GM18498 (cell line): ENCODE results near the gene COL4A6.

ENCODE experiments used
- ATAC-seq: cut with Tn5 transposase; IDR thresholded peaks from one replicate; pipeline ENCODE4 v1.9.1; 2021; ENCODE audit warnings: mild to moderate bottlenecking, moderate library complexity; ENCODE audit not compliant: unreplicated experiment

Gene COL4A6

DNA sequence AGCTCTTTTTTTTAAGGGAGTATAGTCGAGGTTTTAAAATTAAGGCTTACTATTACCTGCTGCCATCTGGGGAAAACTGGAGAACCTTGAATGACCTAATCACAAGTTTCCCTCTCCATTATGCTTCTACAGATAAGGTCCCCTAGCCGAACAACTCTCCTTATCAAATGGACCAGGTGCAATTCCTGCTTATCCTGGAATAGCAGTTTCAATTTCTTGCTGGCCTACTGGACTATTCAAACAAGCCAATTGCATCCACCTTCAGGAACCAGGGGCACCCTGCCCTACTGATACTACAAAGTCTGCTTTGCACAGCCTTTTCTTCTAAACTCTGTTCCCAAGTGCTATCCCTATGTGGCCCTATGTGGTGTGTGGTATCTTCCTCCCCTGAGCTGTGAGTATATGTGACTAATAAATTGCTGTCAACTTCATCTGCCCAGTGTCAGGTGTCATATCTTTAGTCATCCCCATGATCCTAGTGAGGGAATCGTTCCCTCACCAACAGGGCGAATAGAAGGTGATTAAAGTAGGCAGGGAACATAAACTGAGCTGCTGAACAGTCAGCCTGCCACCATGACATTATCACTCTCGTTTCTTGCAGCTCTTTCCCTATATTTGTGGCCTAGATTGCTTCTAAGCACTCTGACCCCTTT lies 218.1 kb downstream of the COL4A6 start:
- no peak for ATAC-seq

DNA sequence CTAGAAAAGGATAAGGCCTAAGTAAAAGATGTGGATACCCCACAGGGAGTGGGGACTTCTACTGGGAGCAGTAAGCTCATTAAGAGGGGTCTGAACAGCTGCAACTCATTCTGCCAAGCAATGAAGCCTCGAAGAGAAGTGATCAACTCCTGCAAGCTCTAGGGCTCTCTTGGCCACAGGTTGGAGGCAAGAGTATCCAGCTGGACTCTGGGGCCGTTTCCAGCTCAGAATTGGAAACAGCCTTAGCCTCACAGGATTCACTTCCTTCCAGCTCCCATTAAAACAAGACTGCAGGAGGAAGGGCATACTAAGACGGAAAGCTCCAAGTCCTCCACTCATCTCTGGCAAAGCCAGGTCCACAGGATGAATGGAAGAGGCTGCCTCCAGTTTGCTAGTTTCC lies 220.3 kb downstream of the COL4A6 start:
- ATAC-seq = no peak

DNA sequence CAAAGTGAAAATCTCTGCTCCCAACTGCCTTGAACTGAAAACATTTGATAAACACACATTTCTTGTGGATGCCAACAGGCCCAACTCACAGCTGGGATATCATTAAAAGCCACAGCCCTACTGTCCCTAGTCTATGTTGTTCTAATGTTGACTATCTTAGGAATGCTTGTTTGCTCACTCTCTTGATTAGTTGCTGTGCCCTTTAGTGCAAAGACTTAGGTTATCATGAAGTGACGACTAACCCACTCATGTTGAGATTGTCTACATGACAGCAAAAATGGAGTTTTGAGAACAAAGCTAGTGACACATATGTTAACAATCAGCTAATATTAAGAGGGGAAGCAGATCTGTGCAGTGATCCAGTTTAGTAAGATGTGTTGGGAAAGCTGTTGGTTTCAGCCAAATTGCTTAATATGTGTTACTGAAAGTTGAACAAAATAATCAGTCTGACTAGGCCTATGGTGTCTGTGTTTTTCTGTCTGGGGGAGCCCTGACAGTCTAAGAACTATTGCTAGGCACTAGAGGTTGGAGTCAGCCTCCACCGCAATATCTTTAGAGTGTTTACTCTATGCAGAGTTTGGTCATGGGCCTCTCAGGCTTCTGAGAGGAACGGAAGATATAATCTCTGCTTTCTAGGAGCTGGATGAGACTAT lies 221.2 kb downstream of the COL4A6 start:
- ATAC-seq = no peak

DNA sequence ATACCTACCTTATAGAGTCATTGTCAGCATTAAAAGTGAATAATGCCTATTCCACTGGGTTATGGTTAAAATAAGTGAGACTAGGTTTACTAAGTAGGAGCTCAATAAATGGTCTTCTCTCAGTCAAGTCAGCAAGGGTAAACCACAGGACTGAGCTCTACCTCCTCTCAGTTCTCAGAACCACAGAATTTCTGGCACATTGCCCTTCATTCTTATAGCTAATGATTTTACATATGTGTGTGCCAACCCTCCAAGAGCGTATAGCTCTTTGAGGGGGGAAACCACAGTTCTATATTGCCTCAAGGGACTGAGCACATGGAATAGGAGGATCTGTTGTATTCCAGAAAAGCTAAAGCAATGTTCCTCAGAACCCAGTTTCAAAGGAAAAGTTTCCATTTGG lies 221.8 kb downstream of the COL4A6 start:
- no peak for ATAC-seq

DNA sequence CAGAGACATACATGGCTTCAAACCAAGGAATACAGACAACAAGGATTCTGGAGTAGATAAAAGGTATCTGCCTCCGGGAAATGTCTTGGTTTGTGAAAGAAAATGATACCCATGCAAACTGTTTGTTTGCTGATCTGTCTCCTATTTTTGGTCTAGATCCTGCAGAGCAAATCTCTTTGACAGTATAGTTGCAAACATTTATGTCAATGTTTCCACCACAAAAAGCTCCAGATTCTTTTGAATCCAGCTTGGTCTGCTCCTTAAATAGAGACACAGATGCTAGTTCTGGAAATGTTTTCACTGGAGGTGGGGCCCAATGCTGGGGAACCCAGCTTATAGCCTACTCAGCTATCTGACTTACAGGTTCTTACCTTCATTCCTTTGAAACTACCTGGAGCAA lies 226.9 kb downstream of the COL4A6 start:
- ATAC-seq = no peak

DNA sequence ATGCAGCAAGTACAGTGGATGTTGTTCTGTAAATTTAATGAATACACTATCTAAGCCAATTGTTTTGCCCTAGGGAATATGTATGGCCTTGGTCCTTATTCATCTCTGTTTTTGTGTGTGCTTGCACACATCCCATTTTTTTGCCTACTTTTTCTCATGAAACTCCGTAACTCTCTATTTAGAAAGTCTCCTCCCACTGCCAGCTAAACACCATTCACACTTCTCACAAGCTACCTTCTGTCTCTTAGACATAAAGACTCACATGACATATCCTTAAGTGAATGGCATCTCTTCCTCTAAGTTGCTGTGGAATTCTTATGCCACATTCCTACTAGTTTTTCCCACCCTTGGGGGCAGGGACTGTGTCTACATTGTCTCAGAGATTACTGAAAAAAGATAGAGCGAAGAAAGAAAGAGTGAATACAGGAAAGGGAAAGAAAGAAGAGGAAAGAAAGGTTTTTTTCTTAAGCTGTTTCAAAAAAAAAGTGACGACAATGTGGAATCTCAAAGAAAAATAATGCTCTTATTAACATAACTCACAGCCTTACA lies 229.1 kb downstream of the COL4A6 start:
- no peak for ATAC-seq

DNA sequence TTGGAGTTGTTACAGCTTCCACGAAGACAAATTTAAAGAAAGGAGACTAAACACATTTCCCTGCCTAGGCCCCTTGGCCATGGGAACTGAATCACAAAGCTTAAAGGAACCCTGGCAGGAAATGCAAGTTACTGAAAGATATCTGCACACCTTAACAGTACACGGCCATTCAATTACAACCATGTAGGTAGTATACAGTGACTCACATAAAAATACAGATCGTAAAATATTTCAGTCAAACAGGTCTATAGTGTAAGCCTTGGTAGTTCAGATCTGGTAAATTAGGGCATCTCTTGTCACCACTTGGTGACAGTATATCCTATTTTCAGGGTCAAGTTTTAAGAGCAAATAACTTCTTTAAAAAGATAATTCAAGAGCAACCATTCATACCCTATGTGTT lies 234.7 kb downstream of the COL4A6 start:
- no peak for ATAC-seq

DNA sequence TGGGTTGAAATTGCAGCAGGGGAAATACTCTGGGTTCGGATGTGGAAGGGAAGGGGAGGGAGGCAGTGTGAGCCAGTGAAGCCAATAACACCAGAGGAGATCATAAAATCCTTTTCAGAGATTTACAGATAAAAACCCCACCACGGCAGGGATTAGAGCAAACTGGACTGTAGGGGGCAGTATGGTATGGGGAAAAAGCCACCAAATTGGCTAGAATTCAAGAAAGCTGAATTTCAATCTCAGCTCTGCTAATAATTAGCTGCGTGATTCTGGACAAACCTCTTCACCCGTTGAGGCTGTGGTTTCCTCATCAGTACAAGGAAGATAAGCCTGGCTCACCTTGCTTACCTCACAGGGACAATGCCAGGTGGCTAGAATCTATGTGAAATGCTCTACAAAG lies 238.5 kb downstream of the COL4A6 start:
- ATAC-seq = no peak

DNA sequence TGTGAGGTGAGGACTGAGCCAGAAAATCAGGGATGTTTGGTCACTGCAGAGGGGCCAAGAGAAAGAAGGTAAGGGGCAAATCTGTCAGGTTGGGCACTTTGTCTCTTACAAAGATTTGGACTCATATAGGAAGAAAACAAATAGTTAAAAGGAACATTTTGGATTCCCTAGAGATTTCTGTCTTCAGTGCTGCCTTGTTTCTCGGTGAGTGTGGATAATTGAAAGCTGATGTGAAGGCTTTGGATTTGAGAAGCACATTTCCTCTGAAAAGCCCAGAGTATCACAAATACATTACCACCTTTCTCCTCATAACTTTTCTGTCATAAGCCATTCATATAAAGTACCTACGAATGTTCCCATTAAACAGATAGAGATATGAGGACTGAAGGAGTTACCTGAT lies 239.2 kb downstream of the COL4A6 start:
- ATAC-seq = no peak

DNA sequence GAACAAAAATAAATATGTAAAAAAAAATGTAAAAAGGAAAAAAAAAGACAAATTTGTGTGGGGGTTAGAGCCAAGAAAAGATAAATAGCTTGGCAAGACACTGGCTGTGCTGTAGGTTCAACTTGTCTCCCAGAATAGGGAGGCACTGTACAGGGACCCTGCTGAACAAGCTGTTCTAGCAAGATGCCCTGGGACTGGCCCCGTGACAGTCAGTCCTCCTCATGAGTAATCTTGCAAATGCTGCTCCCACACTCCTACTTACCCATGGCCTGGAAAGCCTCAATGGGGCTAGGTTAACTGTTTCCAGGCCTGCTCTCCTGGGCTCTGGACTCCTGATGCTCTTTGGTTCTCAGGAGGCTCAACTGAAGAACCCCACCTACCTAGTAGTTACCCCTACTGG lies 239.8 kb downstream of the COL4A6 start:
- no peak for ATAC-seq

DNA sequence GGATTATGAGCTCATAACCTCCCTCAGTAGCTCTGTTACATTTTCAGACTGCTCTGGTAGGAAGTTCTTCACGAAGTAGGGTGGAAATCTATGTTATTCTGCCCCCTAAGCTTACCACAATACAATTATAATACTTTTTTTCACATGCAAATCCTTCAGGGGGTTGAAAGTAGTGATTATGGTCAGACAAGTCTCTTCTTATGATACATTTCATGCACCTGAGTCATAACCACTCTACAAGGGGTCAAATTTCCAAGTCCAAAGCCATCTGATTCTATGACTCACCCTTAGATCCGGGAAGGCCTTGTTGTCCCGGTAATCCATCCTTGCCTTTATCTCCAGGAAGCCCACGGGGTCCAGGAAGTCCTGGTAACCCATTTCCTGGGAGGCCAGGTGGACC lies 251.4 kb downstream of the COL4A6 start:
- ATAC-seq = no peak

DNA sequence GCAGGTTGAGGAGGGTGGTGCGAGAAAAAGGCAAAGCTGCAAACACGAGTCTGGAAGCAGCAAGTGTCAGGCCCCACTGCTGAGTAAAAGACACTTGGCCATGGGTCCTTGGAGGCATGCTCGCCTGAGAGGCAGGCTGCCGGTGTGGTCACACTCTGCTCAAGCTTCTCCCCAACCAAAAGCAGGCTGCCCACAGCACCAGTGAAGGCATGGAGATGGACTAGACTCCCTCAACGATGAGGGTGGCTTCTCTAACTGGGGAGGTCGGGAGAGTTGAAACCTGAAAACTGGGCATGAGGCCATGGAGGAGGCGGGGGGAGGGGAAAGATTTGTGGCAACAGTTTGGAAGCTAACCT lies 260.1 kb downstream of the COL4A6 start:
- no peak for ATAC-seq

DNA sequence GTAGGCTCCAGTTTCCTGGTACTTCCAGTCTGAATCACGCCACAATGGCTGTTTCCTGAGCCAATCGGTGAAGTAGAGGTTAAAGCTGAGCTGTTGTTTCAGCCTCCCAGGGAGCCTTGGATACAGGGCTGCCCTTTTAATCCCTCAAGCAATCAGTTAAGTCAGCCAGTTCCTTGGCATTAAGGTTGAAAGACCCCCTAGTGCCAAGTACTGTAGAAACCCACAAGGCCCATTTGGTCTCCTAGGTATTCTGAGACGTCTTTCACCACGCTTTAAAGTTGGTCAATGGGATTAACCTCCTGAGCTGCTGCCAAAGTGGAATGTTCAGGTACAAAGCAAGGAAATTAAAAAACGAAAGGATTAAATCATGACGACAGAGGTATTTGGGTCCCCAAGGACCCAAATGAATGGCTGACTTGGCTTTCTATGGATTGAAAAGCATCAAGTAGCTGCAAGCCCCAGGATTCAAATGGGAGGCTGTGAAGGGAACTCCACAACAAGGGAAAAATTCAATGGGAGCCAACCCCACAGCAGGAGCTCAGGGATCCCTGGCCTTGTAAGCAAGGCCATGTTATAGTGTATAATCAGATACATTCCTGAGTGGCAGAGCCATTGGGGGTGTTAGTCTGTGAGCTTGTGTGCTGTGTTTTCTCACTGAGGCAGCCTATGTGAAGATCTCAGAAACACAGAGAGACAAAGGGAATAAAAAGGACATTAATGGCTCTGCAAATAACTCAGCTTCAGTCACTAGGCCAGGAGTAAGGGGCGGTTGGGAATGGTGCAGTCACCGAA lies 260.7 kb downstream of the COL4A6 start:
- ATAC-seq = no peak

DNA sequence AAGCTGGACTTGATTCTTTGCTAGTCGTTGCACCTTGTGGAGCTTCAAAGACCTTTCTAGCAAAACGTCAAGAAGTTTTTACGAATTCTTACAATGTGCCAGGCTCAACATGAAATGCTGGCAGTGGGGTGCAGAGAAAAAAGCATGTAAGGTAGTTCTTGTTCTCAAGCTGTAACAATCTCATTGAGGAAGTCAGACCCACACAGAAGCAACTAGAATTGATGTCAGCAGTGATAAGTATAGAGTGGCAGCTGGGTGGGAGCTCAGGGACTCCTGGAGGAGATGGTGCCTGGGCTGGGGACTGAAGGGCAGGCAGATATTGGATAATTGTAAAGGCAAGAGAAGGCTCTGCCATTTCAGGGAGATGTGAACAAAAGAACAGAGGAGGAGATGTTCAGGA lies 264.3 kb downstream of the COL4A6 start:
- no peak for ATAC-seq

DNA sequence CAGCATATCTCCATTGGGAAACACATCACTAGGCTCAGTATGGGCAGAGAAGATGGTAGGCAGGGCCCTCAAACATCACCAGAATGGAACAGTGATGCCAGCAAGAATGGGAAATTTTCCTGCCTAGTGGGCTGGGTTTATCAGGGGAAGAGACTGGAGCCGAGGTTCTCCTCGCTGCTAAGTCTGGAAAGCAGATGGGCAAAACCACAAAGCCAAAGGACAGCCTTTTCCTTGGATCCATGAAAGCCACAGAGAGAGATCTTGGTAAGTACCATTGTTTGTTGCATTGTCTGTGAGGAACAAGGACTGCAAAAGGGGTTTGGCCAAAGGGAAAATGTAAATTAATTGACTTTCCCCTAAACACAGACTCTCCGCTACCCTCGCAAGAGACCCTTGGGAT lies 266.6 kb downstream of the COL4A6 start:
- ATAC-seq = no peak

DNA sequence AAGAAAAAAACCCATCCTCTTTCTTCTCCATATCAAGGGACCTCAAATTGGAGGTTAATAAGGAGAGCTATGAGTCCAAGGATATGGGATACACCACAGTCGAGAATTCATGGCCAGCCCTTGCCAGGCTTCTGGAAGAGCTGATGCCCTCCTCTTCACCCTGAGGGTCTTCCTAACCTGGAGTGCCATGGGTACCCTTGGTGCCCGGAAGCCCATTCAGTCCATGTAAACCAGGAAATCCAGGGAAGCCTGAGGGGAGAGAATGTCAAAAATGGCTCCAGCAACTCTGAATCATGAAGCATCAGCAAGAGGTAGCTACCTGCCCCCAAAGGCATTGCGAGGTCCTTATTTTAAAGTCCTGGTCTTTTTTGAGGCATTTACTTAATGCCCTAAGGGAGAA lies 268.5 kb downstream of the COL4A6 start:
- no peak for ATAC-seq

DNA sequence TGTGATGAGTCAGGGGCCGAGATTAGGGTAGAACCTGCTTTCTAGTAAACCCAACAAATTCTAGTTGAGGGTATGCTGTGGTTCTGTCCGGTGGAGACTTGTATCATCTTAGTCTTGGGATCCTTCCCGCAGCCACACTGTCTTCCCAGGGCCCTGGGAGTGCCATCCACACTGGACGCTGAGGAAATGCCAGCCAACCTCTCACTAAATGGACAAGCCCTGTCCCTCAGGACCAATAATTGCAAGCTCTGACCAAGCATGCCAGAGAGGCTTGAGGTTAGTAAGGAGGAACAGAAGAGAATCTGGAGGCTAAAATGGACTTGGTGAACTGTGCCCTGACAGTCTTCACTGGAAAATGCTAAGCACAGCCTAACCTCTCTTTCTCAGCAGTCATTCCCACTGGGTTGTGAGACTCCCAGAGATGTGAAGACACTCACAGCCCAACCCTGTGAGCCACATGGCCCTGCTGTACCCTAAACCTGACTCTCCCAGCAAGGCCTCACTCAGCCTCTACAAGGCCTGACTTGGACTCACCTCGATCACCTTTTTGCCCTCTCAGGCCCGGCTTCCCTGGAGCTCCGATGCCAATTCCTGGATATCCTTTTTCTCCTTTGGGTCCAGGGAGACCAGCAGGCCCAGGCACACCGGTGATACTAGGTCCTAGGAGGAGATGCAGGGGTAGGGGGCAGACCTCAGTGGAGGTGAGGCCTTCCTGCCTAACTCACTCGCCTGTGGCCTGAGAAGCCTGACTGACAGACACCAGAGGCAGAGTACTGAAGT lies 269.1 kb downstream of the COL4A6 start:
- no peak for ATAC-seq

DNA sequence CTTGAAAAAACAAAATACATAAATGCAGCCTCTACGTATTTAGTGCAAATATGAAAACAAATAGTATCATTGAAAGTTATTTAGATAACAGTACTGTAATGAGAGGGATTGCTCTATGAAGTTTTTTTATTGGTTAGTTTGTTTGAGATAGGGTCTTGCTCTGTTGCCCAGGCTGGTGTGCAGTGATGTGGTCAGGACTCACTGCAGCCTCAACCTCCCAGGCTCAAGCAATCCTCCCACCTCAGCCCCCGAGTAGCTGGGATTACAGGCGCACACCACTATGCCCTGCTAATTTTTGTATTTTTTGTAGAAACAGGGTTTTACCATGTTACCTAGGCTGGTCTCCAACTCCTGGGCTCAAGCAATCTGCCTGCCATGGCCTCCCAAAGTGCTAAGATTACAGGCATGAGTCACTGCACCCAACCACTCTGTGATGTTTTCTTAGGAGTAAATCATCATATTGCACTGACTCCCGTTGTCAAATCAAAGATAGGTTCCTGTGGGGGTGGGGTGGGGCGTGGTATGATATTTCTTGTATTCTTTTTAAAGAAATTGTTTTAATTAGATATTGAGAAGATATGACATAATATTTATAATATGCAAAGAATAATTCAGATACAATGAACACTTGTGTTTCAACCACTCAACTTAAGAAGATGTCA lies 270.9 kb downstream of the COL4A6 start:
- no peak for ATAC-seq

DNA sequence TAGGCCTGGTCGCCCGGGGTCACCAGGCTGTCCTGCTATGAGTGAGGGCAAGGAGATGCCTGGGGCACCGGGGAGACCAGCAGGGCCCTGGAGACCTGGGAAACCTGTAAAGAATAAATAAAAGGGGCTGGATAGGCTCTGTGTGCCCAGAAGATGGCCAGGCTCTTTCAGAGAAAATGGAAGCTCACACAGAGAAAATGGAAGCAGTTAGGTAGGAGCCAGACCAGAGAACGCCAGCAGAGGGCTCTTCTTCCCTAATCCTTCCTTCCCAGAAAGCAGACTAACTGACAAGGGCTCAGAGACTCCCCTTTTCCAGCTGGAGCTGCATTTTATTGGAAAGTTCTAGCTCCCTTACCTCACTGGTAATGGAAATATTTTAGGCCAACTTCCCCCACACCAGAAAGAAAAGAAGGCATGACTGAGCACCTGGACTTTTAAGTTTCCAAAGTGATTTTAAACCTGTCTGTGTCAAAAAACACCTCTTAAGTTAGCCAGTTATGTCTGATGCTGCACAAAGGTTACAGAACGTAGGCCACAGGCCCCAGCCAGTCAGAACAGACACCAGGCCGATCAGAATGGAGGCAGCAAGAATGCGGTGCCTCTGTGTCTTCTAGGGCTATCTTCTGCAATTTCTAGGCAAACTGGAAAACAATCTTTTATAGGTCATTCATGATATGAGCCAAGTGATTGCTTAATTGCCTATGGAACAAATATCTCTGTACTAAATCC lies 272.7 kb downstream of the COL4A6 start:
- no peak for ATAC-seq
